Hematopoietic multipotent progenitor cell (in vitro differentiated cells): ENCODE data around the gene CNTN2. TPM values are rescaled to one million over a fixed set of nuclear protein-coding genes. Genes with fewer than 3 reads are reported as not detected.

Source experiments
- DNase-seq, 3 donors: peaks; one replicate each; pipeline ENCODE4 v3.0.0-alpha.2; 2011 to 2015; ENCODE audit warnings: low read depth in 2 of 3, low spot score in 2 of 3
- total RNA-seq: library from RNA; depleted of rRNA; stranded (reverse); fragments of >200 nt; gene quantifications from one replicate; pipeline ENCODE4 v1.2.3, GENCODE V29; 2012

The CNTN2 gene
- total RNA-seq, 1 donor = under 0.01 TPM

- DNase-seq = no peak
Measured at GRCh38 chr1:205071801-205072200, 28.8 kb downstream of the CNTN2 start.

GRCh38 chr1:205072286-205072685, 29.3 kb downstream of the CNTN2 start:
- DNase-seq = no peak

- DNase-seq = no peak
Measured at GRCh38 chr1:205072881-205073280, 29.9 kb downstream of the CNTN2 start.

GRCh38 chr1:205073511-205073910, 30.5 kb downstream of the CNTN2 start:
- DNase-seq = no peak

- no peak for DNase-seq
Measured at GRCh38 chr1:205074084-205074483, 31.1 kb downstream of the CNTN2 start.

- no peak for DNase-seq
Measured at GRCh38 chr1:205074513-205074912, 31.5 kb downstream of the CNTN2 start.

- no peak for DNase-seq
Measured at GRCh38 chr1:205075642-205076155, 32.7 kb downstream of the CNTN2 start.

GRCh38 chr1:205076245-205076761, 33.3 kb downstream of the CNTN2 start:
- no peak for DNase-seq

- no peak for DNase-seq
Measured at GRCh38 chr1:205077158-205077933, 34.3 kb downstream of the CNTN2 start.

GRCh38 chr1:205077934-205078311, 34.9 kb downstream of the CNTN2 start:
- no peak for DNase-seq

- no peak for DNase-seq
Measured at GRCh38 chr1:205082431-205082830, 39.4 kb downstream of the CNTN2 start.

- DNase-seq = no peak
Measured at GRCh38 chr1:205084360-205084759, 41.3 kb downstream of the CNTN2 start, which contains the start of gene TMEM81. TSS of gene TMEM81 (minus strand) at chr1:205084460. CDS start at chr1:205084320, 140 bp downstream.

- DNase-seq = no peak
Measured at GRCh38 chr1:205088341-205088740, 45.3 kb downstream of the CNTN2 start.

GRCh38 chr1:205091043-205091740, 48.2 kb downstream of the CNTN2 start:
- no peak for DNase-seq

GRCh38 chr1:205095422-205095821, 52.4 kb downstream of the CNTN2 start:
- DNase-seq = no peak

GRCh38 chr1:205098242-205098641, 55.2 kb downstream of the CNTN2 start:
- DNase-seq = no peak

- DNase-seq = no peak
Measured at GRCh38 chr1:205102404-205102803, 59.4 kb downstream of the CNTN2 start.

- DNase-seq = no peak
Measured at GRCh38 chr1:205107327-205107726, 64.3 kb downstream of the CNTN2 start.

GRCh38 chr1:205108464-205108863, 65.5 kb downstream of the CNTN2 start:
- DNase-seq = no peak

GRCh38 chr1:205109269-205109668, 66.3 kb downstream of the CNTN2 start:
- no peak for DNase-seq

GRCh38 chr1:205109711-205110110, 66.7 kb downstream of the CNTN2 start:
- DNase-seq = no peak

- no peak for DNase-seq
Measured at GRCh38 chr1:205111354-205111753, 68.3 kb downstream of the CNTN2 start.
